K562 (cell line): Measurements from ENCODE around the gene RABL6. TPM values are rescaled to one million over a fixed set of nuclear protein-coding genes. Genes with fewer than 3 reads are reported as not detected.

Experiments
- CREB1 ChIP-seq, 2 experiments: sonication (generic) in 1 of 2; formaldehyde crosslinking in 1 of 2; IDR thresholded peaks; 2 replicates each; pipeline versions ENCODE4 v1.6.1 to v1.8.0; 2012 to 2022; ENCODE audit warnings: inconsistent platforms in 1 of 2, mild to moderate bottlenecking in 1 of 2, missing genetic modification reagents in 1 of 2, moderate library complexity in 1 of 2
- CSDE1 ChIP-seq, 2 experiments: fragments of 450-650 bp; IDR thresholded peaks; 2 replicates each; pipeline ENCODE4 v1.6.1; 2016; ENCODE audit warnings: mild to moderate bottlenecking in 1 of 2
- HNRNPH1 ChIP-seq: fragments of 200-400 bp; formaldehyde crosslinking; optimal IDR thresholded peaks from 2 replicates; pipeline ENCODE3; 2017; ENCODE audit warnings: low read depth, mild to moderate bottlenecking, low read length, moderate library complexity
- NFRKB ChIP-seq: fragments of 450-650 bp; IDR thresholded peaks from 2 replicates; pipeline ENCODE4 v1.6.1; 2016; ENCODE audit warnings: low read depth
- RBM14 ChIP-seq: fragments of 200-400 bp; formaldehyde crosslinking; IDR thresholded peaks from 2 replicates; pipeline ENCODE4 v1.6.1; 2018; ENCODE audit warnings: low read depth, mild to moderate bottlenecking, low read length, moderate library complexity, borderline replicate concordance; ENCODE audit not compliant: insufficient read depth
- RBM22 ChIP-seq: fragments of 200-400 bp; formaldehyde crosslinking; IDR thresholded peaks from 2 replicates; pipeline ENCODE4 v1.6.1; 2018; ENCODE audit warnings: low read length, low read depth; ENCODE audit not compliant: poor library complexity, severe bottlenecking
- RFX1 ChIP-seq: fragments of 450-650 bp; IDR thresholded peaks from 2 replicates; pipeline ENCODE4 v1.6.1; 2016; ENCODE audit warnings: mild to moderate bottlenecking, moderate library complexity
- SAFB ChIP-seq: fragments of 200-400 bp; formaldehyde crosslinking; IDR thresholded peaks from 2 replicates; pipeline ENCODE4 v1.6.1; 2017; ENCODE audit warnings: low read depth, low read length, borderline replicate concordance
- SIX5 ChIP-seq, 2 experiments: IDR thresholded peaks; 2 replicates each; pipeline ENCODE4 v1.6.1; 2011; ENCODE audit warnings: low read length in 2 of 2, borderline replicate concordance in 1 of 2, low read depth in 1 of 2, mild to moderate bottlenecking in 1 of 2, moderate library complexity in 1 of 2; ENCODE audit not compliant: insufficient read depth in 1 of 2
- TARDBP ChIP-seq: fragments of 450-650 bp; IDR thresholded peaks from 2 replicates; pipeline ENCODE4 v1.6.1; 2016
- TEAD4 ChIP-seq, 2 experiments: sonication (generic) in 1 of 2; formaldehyde crosslinking in 1 of 2; IDR thresholded peaks; 2 replicates each; pipeline versions ENCODE4 v1.6.1 to v1.8.0; 2012 to 2022; ENCODE audit warnings: borderline replicate concordance in 1 of 2, inconsistent platforms in 1 of 2, low read length in 1 of 2, mild to moderate bottlenecking in 1 of 2, missing genetic modification reagents in 1 of 2
- U2AF1 ChIP-seq: fragments of 200-400 bp; formaldehyde crosslinking; optimal IDR thresholded peaks from 2 replicates; pipeline ENCODE3; 2017; ENCODE audit warnings: mild to moderate bottlenecking, low read depth, low read length, moderate library complexity
- ZBTB8A ChIP-seq: fragments of 450-650 bp; IDR thresholded peaks from 2 replicates; pipeline ENCODE4 v1.6.1; 2018; ENCODE audit warnings: mild to moderate bottlenecking, moderate library complexity; ENCODE audit not compliant: partially characterized antibody
- ZNF3 ChIP-seq: fragments of 250-450 bp; sonication (Bioruptor Pico); IDR thresholded peaks from 2 replicates; pipeline ENCODE4 v1.5.0; 2021; ENCODE audit warnings: mild to moderate bottlenecking, moderate library complexity
- ZNF444 ChIP-seq: fragments of 250-450 bp; sonication (Bioruptor Pico); IDR thresholded peaks from 2 replicates; pipeline ENCODE4 v1.4.0; 2020; ENCODE audit warnings: mild to moderate bottlenecking, moderate library complexity
- ZNF778 ChIP-seq: fragments of 450-650 bp; formaldehyde crosslinking; IDR thresholded peaks from 2 replicates; pipeline ENCODE4 v1.4.0; 2020; ENCODE audit warnings: mild to moderate bottlenecking, moderate library complexity
- polyA plus RNA-seq, 8 experiments: library from polyadenylated mRNA; depleted of rRNA in 4 of 8; stranded (reverse) in 5 of 8; unstranded in 3 of 8; fragments of >200 nt; fragmentation: Nextera tagmentation in 2 of 8; fragmentation: Illumina TruSeq in 1 of 8; extraction: Ambion mirVana in 2 of 8; extraction: Trizol in 1 of 8; gene quantifications; 2 replicates each; pipeline versions ENCODE4 v1.2.1 to v1.2.3, GENCODE V29; 2011 to 2014; ENCODE audit warnings: inconsistent platforms in 1 of 8, missing spikeins in 1 of 8
- total RNA-seq, 7 experiments: library from RNA; depleted of rRNA in 6 of 7; stranded (reverse); fragments of >200 nt in 6 of 7; fragmentation: Illumina TruSeq in 2 of 7; extraction: Trizol in 2 of 7; gene quantifications; 2 replicates each; pipeline versions ENCODE4 v1.2.1 to v1.2.3, GENCODE V29; 2011 to 2021; ENCODE audit warnings: low replicate concordance in 1 of 7
- TF ChIP-seq, protein P1 (sequence below): fragments of 250-450 bp; sonication (Bioruptor Pico); IDR thresholded peaks from 2 replicates; pipeline ENCODE4 v1.5.0; 2021
- TF ChIP-seq, protein P2 (sequence below), 2 experiments: fragments of 450-650 bp; IDR thresholded peaks; 2 replicates each; pipeline ENCODE4 v1.6.1; 2016; ENCODE audit warnings: mild to moderate bottlenecking in 2 of 2, borderline replicate concordance in 1 of 2, low read depth in 1 of 2, moderate library complexity in 1 of 2

The RABL6 gene
- total and polyA plus RNA-seq, 9 of the 15 experiments (the other 6 are each of a cell fraction or from before 2014, with no cell fraction given) = 5.6 to 181 (median 84.5) TPM

DNA sequence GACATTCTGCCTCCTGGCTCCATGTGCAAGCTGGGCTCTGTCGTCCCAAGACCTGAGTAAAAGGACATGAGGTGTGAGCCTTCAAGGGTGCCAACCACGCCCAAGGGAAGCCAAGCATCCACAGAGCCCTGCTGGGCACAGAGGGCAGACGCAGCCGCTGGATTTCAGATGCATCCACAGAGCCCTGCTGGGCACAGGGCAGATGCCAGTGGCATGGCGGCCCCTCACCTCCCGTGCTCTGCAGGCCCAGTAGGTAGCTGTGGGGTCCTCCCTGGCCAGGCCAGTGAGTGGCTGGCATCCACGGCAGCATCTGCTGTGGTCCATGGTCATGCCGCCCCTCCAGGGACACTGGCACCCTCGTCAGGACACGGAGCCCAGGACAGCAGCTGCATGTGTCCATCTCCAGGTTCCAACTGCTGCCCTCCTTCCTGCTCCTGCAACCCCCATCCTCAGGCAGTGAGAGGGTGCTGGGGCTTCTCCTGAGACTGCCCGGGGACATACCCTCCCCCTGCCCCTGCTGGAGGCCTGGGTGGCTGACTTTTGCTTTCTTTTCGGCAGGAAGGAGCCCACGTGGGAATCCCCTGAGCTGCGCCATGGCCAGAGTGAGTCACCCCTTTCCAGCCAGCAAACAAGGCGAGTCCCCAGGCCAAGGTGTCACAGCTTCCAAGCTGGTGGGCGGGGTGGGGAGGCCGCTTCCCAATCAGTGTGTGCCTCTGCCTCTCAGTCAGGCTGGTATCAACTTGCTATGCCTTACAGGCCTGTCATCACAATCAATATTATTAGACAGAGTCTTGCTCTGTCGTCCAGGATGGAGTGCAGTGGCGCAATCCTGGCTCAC is 74.6 kb downstream of the RABL6 start (continued):
- TF ChIP-seq, protein P1, sequence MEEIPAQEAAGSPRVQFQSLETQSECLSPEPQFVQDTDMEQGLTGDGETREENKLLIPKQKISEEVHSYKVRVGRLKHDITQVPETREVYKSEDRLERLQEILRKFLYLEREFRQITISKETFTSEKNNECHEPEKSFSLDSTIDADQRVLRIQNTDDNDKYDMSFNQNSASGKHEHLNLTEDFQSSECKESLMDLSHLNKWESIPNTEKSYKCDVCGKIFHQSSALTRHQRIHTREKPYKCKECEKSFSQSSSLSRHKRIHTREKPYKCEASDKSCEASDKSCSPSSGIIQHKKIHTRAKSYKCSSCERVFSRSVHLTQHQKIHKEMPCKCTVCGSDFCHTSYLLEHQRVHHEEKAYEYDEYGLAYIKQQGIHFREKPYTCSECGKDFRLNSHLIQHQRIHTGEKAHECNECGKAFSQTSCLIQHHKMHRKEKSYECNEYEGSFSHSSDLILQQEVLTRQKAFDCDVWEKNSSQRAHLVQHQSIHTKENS (CRISPR knock-in tag) = no peak
- TF ChIP-seq SIX5 (IDR thresholded peaks at IDR 0.05; ENCODE audit: borderline replicate concordance in 1 of 2, insufficient read depth in 1 of 2, low read depth in 1 of 2, low read length in 2 of 2) (no peak), ZBTB8A (no peak), CSDE1 (IDR thresholded peaks at IDR 0.05) (no peak), HNRNPH1 (no peak), RBM22 (no peak), TEAD4 (IDR thresholded peaks at IDR 0.05; ENCODE audit: low read length) (no peak), TEAD4 (CRISPR knock-in tag; IDR thresholded peaks at IDR 0.05; ENCODE audit: borderline replicate concordance) (no peak), TARDBP (no peak), U2AF1 (no peak), RBM14 (no peak), CREB1 (IDR thresholded peaks at IDR 0.05) (no peak), CREB1 (CRISPR knock-in tag; IDR thresholded peaks at IDR 0.05) (0 out of 2 replicates have a peak, but pooled peaks have one; percentile 35), ZNF3 (no peak), ZNF778 (CRISPR knock-in tag) (no peak), SAFB (no peak), NFRKB (no peak), ZNF444 (no peak), RFX1 (no peak)
- TF ChIP-seq, protein P2, sequence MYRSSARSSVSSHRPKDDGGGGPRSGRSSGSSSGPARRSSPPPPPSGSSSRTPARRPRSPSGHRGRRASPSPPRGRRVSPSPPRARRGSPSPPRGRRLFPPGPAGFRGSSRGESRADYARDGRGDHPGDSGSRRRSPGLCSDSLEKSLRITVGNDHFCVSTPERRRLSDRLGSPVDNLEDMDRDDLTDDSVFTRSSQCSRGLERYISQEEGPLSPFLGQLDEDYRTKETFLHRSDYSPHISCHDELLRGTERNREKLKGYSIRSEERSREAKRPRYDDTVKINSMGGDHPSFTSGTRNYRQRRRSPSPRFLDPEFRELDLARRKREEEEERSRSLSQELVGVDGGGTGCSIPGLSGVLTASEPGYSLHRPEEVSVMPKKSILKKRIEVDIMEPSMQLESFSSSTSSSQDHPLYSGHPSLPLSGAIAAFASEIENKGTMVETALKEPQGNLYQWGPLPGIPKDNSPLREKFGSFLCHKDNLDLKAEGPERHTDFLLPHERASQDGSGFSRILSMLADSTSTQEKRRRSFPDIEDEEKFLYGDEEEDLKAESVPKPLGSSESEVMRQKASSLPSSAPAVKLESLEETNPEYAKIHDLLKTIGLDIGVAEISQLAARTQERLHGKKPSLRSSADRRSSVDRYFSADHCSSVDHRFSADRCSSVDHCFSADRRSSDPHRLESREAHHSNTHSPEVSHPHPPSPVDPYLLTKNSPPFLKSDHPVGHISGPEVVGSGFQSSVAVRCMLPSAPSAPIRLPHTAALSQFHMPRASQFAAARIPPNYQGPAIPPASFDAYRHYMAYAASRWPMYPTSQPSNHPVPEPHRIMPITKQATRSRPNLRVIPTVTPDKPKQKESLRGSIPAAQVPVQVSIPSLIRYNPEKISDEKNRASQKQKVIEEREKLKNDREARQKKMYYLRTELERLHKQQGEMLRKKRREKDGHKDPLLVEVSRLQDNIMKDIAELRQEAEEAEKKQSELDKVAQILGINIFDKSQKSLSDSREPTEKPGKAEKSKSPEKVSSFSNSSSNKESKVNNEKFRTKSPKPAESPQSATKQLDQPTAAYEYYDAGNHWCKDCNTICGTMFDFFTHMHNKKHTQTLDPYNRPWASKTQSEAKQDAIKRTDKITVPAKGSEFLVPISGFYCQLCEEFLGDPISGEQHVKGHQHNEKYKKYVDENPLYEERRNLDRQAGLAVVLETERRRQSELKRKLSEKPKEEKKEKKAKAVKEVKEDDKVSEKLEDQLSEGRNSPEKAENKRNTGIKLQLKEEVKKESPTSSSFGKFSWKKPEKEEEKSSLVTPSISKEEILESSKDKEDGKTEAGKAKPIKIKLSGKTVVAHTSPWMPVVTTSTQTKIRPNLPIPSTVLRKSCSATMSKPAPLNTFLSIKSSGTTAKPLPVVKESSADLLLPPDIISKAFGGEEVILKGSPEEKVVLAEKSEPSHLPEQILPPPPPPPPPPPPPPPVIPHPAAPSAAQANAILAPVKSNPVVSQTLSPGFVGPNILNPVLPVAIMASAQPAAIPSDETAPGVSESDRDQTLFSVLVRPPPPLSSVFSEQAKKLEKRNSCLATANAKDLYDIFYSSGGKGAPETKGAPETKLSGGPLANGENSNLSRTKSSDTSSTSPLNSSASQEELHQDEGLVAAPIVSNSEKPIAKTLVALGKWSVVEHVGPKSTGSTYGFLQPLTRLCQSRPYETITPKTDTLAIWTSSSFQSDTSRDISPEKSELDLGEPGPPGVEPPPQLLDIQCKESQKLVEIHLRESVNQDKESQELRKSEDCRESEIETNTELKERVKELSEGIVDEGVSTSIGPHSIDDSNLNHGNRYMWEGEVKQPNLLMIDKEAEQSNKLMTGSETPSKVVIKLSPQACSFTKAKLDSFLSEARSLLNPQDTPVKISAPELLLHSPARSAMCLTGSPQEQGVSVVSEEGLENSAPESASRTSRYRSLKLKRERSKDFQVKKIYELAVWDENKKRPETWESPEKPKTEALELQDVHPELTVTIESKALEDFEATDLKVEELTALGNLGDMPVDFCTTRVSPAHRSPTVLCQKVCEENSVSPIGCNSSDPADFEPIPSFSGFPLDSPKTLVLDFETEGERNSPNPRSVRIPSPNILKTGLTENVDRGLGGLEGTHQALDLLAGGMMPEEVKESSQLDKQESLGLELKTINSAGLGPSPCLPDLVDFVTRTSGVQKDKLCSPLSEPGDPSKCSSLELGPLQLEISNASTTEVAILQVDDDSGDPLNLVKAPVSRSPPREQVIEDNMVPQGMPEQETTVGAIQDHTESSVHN (IDR thresholded peaks at IDR 0.05; ENCODE audit: borderline replicate concordance in 1 of 2, low read depth in 1 of 2) = peak in 1 of 2 experiments; percentile 80; a peak in 1 of 4 replicates
